ENCODE results near the gene SIRT1.

DNA sequence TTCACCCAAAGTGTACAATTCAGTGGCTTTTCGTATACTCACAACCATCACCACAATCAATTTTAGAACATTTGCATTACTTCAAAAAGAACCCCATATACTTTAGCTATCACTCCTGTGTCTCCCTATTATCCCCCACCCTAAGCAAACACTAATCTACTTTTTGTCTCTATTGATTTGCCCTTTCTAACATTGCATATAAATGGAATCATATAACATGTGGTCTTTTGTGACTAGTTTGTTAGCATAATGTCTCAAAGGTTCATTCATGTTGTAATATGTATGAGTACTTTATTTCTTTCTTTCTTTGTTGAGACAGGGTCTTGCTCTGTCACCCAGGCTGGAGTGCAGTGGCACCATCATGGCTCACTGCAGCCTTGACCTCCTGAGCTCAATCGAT, 25.5 kb upstream of the SIRT1 start:
- TF ChIP-seq, protein P1, sequence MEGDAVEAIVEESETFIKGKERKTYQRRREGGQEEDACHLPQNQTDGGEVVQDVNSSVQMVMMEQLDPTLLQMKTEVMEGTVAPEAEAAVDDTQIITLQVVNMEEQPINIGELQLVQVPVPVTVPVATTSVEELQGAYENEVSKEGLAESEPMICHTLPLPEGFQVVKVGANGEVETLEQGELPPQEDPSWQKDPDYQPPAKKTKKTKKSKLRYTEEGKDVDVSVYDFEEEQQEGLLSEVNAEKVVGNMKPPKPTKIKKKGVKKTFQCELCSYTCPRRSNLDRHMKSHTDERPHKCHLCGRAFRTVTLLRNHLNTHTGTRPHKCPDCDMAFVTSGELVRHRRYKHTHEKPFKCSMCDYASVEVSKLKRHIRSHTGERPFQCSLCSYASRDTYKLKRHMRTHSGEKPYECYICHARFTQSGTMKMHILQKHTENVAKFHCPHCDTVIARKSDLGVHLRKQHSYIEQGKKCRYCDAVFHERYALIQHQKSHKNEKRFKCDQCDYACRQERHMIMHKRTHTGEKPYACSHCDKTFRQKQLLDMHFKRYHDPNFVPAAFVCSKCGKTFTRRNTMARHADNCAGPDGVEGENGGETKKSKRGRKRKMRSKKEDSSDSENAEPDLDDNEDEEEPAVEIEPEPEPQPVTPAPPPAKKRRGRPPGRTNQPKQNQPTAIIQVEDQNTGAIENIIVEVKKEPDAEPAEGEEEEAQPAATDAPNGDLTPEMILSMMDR (IDR thresholded peaks at IDR 0.05; ENCODE audit: low read length): no peak
- TF ChIP-seq EZH2 (optimal IDR thresholded peaks at IDR 0.05; ENCODE audit: low read depth, low read length): no peak
- TF ChIP-seq EZH2phosphoT487 (IDR thresholded peaks at IDR 0.05; ENCODE audit: low read length): no peak

All from MM.1S (cell line).